GM18498 (cell line): ENCODE results near the gene DLG1.

Experiments
- ATAC-seq: cut with Tn5 transposase; IDR thresholded peaks from one replicate; pipeline ENCODE4 v1.9.1; 2021; ENCODE audit warnings: mild to moderate bottlenecking, moderate library complexity; ENCODE audit not compliant: unreplicated experiment

Gene DLG1

DNA sequence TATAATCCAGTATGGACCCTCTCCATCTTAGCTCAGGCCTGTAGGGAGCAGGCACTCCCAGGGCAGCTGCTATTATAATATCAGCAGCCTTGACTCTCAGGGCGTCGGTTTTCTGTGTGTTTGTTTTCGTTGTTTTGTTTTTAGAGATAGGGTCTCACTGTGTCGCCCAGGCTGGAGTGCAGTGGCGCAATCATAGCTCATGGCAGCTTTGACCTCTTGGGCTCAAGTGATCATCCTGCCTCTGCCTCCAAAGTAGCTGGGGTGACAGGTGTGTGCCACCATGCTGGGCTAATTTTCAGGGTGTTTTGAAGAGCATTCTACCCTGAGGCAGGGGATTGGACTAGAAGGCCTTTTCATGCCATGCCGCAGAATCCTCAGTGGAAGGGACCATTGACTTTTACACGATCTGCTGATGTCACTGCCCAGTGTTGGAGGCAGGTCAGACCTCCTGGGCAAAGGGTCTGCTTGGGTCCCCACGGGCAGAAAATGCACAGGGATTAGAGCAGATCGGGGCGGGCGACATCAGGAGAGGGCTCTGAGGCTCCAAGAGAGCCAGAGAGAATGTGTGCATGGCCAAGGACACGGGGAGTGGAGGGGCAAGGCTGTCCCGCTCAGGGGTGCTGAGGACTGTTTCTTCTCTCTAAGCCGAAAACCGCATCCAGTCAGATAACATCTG lies 276.5 kb downstream of the DLG1 start:
- ATAC-seq, result no peak

DNA sequence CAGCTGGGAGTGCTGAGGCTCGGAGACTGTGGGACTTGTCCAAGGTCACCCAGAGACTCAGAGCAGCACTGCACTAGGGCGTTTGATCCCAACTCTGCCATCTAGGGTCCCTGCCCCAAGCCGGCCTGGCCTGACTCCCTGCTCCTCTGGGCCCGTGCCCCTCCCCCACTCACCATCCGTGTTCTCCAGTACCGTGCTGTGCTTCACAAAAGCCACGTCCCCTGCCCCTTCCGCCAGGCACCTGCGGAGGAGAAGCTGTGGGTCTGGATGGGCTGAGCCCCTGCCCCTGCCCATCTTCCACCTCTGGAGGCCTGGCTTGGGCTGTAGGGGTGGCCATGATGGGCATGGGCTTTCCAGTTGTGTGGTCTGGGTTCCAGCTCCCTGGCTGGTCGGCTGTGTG lies 277.2 kb downstream of the DLG1 start:
- ATAC-seq, result no peak

DNA sequence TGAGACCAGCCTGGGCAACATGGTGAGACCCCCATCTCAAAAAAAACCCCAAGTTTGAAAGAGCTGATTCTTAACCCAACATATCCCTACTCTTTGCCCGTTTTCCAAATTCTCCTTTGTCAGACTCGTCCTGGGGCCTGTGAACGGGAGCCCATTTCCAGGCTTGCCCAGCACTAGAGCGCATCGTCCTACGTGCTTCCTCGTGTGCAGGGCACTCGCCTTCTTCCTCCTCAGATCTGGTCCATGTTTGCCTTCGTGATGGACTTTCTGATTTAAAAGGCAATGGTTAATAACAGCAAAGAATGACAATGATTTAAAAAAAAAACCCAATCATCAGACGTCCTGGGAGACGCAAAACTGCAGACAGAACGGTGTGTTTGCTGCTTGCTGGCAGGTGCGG lies 278.9 kb downstream of the DLG1 start:
- ATAC-seq, result no peak

DNA sequence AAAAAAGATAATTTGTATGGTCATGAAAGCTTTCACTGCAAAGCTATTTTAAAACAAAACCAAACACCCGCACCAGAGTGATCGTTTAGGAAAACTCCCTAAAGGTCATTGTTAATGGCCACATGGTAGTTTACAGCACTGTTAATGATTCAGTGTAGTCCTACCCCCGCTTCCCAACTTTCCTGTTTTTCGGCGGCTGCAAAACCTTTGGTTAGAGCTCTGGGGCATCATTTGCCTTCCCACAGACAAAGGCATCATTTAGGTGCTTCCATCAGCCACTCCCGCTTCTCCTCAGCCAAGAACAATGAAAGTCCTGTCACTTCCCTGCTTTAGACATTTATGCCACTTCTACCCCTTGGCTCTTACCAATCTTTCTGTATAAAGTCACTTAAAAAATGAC lies 279.4 kb downstream of the DLG1 start:
- ATAC-seq, result no peak

DNA sequence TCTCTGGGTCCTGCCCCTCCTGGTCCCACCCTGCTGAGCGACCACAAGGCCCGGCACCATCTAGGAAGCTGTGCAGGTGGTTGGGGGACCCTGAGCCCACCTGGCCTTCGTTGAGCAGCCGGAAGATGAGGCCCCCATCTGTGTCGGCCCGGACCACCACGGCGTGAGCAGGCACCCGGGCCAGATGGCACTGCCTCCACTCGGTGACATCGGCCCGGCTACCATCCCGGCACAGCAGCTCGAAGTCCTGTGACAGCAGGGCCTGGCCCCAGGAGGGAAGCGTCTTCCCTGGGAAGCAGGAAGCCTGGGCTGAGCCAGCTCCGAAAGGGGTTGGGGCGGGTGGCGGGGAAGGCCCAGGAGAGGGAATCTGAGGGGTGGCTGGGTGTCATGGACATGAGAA lies 281.4 kb downstream of the DLG1 start:
- ATAC-seq, result no peak

DNA sequence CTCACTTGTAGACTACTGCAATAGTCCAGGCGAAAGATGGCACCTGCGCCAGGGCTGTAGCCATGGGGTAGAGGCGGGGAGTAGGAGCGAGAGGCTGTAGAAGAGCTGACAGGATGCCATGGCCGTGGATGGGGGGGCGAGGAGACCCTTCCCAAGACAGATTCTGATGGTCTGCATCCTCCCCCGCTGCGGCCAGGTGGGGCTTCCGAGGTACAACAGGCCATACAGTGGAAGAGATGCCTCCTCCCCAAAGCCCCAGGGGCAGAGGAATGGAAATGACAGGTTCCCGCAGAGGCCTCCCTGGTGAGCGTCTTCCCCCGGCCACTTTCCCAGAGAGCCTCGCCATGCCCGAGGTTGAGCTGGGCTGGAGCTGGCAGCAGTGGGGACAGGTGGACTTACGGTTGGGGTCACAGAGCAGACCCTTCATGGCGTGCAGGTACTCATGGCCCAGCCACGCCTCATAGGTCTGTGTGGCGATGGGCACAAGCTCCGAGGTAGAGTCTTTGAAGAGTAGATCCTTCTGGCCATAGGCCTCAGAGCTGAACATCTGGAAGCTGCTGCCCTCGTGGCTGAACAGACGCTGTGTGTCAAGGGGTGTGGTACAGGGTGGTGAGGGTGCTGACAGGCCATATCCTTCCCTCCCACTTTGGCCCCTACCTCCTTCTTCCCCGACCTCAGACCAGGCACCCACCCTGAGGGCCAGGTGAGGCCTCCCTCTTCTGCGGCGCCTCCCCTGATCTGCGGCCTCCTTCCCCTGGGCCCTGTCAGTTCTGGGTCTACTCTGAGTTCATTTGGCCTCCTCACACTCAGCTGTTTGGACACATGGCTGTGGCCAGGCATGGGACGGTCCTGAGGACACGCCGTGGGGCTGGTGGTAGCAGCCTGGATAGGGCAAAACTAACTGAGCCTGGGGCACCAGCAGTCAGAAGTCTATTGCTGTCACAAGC lies 282.3 kb downstream of the DLG1 start:
- no peak for ATAC-seq

DNA sequence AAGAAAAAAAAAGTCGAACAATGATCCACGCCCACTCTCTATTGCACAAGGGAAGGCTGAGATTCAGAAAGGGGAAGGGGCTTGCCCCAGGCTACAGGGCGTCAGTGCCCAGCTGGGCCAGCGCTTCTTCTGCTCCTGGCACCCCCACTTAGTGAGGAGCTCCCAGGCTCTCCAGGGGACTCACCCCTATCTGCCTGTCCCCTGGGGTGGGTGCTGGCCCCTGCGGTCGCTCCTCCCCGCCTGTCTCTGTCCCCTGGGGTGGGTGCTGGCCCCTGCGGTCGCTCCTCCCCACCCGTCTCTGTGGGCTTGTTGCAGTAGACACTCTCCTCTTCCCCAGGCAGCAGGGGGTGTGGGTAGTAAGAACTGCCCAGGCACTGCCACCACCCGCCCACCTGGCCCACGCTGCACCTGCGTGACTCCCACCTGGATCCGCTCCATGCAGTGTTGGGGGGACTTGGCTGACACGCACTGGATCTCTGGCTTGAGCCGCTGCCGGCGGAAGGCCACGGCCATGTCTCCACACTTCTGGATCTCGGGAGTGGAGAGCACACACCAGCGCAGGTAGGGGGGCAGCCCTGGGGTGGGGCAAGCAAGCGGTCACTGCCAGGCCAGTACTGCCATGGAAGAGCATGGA lies 283.4 kb downstream of the DLG1 start:
- no peak for ATAC-seq

DNA sequence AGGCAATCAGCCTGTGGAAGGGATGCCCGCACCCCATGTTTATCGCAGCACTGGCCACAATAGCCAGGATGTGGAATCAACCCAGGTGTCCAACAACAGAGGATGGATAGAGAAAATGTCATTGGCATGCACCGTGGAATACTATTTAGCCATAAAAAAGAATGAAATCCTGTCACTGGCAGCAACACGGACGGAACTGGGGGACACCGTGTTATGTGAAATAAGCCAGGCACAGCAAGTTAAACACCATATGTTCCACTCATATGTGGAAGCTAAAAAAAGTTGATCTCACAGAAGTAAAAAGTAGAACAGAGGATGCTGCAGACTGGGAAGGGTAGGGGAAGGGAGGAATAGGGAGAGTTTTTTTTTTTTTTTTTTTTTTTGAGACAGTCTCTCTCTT lies 284.4 kb downstream of the DLG1 start:
- ATAC-seq, result no peak

DNA sequence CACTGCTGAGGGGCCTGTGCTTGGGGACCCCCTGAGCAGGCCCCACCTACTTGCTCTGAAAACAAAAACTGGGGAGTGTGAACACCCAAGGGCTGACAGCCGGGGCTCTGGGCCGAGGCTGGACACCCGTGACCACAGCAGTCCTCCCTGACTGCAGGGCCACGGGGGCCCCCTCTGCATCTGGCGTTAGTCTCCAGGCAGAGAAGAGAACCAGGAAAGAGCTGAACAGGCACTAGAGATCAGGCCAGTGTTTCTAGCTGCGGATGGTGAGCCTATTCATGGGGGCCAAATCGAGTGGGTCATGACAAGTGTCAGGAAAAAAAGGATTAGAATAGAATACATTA lies 285.9 kb downstream of the DLG1 start:
- ATAC-seq, result no peak

DNA sequence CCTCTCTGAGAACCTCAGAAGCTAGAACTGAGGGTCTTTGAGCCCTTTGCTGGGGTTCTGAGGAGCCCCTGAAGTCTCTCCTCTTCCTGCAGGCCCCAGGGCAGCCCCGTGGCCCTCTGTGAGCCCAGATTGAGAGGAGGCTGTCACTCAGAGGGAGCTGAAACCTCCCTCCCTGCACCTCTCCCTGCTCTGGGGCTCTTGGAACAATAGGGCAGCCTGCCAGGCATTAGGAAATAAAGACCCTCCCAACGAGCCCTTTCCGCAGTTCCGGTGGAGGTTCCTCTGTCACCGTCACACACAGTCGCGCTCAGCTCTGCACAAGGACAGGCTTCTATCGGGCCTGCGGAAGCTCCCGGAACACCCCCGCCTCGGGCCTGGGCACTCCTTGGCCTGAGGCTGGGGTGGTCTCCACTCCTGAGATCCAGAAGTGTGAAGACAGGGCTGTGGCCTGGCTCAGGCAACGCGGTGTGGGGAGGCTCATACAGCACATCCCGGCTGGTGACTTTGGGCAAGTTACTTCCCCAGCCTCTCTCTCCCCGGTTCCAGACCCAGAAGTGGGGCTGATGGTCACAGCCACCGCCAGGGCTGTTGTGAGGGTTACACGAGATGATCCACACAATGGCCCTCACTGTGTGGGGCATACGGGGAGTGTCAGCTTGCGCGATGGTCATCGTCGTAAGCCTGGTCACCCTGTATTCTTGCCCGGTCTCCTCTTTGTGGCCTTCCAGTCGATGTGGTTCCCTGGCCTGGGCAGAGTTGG lies 286.5 kb downstream of the DLG1 start:
- ATAC-seq, result no peak

DNA sequence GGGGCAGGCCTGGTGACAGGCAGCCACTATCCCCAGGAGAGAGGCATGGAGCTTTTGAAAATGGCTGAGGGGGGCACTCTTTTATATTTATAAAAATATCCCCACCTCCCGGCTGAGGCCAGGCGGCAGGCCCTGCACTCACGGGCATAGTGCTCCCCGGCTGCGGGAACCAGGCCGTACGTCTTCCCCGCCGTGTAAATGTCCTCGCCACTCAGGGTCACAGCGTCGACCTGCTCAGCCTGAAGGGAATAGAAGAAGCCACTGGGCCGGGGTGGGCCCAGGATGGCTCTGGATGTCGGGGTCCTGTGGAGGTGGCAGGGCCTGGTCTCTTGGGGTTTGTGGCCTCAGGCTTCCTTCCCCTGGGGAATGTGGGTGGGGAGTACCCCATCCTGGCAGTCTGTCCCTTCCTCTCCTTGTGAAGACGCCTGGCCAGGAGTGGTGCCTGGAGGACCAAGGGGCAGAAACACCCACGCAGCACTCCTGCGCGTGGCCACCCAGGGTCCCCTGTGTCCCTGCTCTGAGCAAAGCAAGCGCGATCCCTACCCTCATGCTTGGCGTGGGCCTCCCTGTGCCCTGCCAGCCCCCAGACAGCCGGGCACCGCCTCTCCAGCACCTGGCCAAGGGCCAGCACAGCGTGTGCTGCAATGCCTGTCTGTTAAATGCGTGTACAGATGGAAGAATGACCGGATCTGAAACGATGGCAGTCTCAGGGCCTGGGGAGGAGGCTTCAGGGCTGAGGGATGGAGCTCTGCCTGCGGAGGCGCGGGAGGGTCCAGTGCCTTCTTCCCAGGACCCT lies 287.7 kb downstream of the DLG1 start:
- ATAC-seq, result no peak

DNA sequence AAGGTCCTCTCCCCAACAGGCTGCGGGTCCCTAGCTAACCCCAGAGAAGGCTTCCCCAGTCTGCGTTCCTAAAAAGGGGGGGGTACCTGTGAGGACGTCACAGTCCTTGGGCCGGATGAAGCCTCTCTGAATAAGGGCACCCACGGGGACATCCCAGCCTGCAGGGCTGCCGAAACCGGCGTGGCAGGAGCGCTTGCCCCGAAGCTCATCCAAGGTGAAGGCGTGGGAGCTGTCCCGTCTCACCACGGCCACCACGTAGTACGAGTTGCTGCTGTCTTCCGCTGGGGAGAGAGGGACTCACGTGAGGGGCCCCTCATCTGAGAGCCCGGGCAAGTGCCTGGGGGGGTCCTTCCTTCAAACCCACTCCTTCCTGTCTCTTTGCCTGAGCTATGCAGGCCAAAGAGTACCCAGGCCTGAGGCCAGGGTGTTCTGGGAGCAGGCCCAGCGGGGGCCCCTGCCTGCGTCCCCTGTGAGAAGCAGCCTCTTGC lies 288.8 kb downstream of the DLG1 start:
- no peak for ATAC-seq

DNA sequence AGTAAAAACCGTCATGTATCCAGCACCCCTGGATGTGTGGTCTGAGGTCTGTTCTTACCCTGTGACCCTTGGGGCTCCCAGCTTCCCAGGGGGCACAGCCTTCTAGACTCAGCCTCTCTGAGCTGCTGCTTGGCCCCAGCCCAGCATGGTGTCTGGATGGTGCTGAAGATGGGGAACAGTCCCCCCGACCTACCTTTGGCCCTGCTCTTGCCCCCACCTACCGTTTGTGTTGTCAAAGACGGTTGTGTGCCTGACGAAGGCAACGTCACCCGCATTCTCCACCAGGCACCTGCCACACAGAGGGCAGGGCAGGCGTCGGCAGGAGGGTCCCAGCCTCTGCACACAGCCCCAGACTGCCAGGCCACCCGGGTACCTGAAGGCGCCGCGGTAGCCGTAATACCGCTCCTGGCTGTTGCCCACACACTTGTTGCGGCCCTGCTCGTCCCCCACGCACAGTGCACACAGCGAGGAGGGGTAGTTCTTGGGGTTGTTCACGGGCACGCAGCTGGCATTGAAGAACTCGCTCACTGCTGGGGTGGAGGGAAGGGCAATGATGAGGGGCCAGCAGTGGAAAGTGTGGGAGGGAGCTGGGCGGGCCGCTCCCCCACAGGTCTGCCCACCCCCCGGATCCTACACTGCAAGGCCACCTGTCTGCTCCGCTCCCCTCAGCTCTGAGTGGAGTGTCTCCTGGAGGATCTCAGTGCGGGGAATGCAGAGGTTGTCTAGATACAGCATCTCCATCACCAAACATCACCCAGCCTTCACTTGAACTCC lies 289.8 kb downstream of the DLG1 start:
- ATAC-seq, result no peak

DNA sequence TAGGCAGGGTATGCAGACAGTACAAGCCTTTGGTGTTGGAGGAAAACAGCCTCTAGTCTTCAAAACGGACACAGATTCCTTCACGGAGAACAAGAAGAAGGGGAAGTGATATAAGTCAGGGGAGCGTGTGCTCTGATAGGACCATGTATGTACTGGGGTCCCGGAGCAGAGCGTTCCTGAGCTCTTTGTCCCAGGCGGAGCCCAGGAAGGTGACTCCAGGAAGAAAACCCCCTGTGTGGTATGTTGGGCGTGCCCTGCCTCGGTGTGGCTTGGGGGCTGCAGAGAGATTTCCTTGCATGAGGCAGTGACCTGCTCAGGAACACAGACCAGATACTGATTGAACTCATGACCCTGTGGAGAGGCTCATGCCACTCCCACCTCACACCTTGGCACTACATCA lies 290.5 kb downstream of the DLG1 start:
- no peak for ATAC-seq

DNA sequence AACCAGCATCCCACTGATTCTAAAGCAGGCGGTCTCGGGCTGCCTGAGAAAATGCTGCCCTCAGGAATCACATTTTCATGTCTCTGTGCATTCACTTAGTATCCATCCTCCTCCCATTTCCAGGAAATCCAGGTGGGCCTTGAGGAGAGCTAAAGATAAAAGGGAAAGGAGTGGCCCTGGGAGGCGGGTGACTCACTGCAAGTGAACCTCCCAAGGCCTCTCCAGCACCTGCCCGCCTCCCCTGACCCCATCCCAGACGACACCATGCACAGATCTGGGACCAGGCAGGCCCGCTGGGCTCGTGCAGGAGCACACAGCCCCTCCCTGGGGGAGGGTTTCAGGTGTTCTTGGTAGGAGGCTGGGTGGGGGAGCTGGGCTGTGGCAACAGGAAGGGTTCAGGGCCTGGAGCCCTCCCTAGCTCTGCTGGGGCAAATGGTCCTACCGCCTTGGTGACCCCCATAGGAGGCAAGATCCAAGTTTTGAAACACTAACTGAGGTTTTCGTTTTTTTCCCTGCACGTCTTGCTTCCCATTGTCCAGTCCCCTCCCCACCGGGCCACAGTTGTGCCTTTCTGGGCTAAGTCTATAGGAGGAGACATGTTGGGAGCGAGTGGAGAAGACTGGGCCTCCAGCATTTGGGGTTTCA lies 291.0 kb downstream of the DLG1 start:
- no peak for ATAC-seq

DNA sequence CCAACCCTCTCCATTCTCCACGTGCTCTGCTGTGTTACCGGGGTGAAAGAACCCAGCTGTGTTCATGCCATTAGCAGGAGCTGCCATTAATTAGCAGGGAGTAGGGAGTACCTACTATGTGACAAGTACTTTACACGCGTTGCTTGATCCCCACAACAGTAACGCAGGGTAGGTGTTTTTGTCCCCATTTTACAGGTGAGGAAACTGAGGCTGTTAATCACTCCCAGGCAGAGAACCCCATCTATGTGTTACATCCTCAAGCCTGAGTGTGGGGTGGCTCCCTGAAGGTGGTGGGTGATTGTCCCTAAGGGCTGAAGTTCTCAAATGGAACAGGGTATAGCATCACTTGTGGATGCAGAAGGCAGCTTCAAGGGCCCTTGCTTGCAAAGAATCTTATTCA lies 291.6 kb downstream of the DLG1 start:
- no peak for ATAC-seq

DNA sequence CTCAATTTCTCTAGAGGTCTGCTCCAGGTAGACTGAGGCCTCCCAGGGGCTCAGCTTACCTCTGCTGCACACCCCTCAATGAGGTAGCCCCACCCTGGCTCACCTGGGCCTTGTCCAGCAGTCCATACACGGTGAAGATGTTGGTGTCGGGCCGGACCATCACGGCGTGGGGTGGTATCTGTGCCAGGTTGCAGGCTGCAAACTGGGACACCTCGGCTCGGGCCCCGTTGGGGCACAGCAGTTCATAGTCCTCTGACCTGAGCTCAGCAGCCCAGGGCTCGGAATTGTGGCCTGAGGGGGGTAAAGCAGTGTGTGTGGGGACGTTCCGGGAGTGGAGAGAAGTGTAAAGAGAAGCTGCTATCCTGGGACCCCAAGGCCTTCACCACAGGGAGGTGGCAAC lies 292.0 kb downstream of the DLG1 start:
- ATAC-seq, result no peak

DNA sequence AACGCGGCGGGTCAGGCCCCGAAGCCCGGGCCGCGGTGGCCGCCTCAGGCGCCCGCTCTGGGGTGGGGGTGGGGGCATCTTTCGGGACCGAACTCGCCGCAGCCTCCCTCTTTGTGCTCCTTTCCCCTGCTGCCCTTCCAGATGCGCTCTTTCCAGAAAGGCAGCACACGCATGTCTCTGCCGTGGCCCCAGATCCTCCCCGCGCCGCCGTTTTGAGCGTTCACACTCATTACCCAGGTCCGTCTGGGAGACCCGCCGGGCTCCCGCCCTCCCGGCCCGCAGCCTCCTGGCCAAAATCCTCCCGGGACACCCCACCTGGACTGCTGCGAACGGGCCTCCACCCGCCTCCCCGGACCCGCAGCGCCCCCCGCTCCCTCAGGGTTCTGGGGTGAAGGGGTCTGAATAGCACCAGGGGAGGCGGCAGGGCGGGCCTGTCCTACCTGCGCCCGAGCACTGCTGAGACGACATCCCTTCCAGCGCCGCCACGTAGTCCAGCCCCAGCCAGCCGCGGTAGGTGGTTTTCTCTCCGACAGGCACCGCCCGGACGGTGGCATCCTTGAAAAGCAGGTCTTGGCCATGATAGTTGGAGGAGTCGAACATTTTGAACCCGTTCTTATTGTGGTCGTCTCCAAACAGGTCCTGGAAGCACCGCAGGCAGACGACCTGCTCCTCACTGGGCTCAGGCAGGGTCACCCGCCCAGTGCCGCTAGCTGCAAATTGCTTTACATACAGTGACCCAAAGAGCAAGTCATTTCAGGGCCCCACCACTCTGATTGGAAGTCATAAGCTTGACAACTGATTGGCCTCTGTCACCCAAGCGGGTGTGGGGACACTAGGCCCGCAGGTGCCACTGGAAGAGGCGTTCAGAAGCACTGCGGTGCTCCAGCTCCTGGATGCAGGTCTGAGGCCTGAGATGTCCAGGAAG lies 294.7 kb downstream of the DLG1 start:
- peak; percentile 2 for ATAC-seq
